GM21367 (cell line): ENCODE results near the gene ELAC1.
"Not testable (repeated sequence)": the region's sequence is repeated elsewhere in the genome, so short reads cannot be mapped to it uniquely, and the experiment has no call there.

Experiments used
- ATAC-seq: cut with Tn5 transposase; IDR thresholded peaks from one replicate; pipeline ENCODE4 v1.9.1; 2021; ENCODE audit not compliant: unreplicated experiment

The ELAC1 gene

DNA sequence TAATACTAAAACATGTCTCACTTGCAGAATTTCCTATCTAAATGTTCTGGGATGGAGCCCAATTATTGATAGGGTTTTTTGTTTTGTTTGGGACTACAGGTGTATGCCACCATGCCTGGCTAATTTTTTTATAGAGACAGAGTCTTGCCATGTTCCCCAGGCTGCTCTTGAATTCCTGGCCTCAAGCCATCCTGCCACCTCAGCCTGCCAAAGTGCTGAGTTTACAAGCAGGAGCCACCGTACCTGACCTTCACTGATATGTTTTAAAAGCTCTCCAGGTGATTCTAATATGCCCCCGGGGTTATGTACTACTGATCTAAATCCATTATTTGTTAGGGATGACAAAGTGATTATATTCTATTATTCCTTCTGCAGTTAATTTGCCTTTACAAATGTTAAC is 2.2 kb downstream of the ELAC1 start:
- no peak for ATAC-seq

- not testable (repeated sequence) for ATAC-seq
Measured at GRCh38 chr18:50972404-50972803, 4.6 kb downstream of the ELAC1 start.

GRCh38 chr18:50973367-50974126 is 5.7 kb downstream of the ELAC1 start:
- ATAC-seq: no peak

DNA sequence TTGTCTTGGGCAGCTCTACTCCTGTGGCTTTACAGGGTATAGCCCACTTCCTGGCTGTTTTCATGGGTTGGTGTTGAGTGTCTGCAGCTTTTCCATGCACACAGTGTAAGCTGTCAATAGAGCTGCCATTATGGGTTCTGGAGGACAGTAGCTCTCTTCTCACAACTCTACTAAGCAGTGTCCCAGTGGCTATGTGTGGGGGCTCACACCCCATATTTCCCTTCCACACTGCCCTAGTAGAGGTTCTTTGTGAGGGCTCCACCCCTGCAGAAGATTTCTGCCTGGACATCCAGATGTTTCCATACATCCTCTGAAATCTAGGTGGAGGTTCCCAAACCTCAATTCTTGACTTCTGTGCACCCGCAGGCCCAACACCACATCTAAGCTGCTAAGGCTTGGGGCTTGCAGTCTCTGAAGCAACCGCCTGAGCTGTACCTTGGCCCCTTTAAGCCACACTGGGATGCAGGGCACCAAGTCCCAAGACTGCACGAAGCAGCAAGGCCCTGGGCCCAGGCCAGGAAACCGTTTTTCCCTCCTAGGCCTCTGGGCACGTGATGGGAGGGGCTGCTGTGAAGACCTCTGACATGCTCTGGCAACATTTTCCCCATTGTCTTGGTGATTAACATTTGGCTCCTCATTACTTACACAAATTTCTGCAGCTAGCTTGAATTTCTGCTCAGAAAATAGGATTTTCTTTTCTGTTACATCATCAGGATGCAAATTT is 9.4 kb downstream of the ELAC1 start:
- no peak for ATAC-seq

- ATAC-seq: no peak
Measured at GRCh38 chr18:50981381-50981780, 13.5 kb downstream of the ELAC1 start.

GRCh38 chr18:50982086-50982801 is 14.4 kb downstream of the ELAC1 start:
- no peak for ATAC-seq

- ATAC-seq: no peak
Measured at GRCh38 chr18:50982802-50983179, 15.0 kb downstream of the ELAC1 start.

- no peak for ATAC-seq
Measured at GRCh38 chr18:50986360-50987087, 18.7 kb downstream of the ELAC1 start.

DNA sequence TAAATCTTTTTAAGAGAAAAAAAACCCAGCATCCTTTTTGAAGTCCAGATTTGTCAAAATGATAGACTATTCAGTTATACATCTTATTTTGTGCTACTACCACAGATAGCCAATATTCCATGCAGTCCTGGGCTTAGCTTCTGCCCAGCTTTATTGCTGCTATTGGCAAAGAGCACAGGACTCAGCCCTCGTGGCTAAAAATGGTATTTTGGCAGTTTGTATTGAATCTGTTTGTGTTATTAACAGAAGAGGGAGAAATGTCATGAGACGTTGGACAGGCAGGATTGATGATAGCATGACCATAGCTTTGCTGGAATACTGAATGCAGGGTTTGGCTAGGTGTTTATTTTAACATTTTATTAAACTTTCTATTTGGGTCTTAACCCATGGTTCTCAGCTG is 19.4 kb downstream of the ELAC1 start:
- ATAC-seq: no peak

GRCh38 chr18:50989711-50990110 is 21.9 kb downstream of the ELAC1 start:
- ATAC-seq: no peak

- ATAC-seq: no peak
Measured at GRCh38 chr18:50992351-50992762, 24.5 kb downstream of the ELAC1 start.

GRCh38 chr18:50994031-50994430 is 26.2 kb downstream of the ELAC1 start:
- ATAC-seq: no peak

DNA sequence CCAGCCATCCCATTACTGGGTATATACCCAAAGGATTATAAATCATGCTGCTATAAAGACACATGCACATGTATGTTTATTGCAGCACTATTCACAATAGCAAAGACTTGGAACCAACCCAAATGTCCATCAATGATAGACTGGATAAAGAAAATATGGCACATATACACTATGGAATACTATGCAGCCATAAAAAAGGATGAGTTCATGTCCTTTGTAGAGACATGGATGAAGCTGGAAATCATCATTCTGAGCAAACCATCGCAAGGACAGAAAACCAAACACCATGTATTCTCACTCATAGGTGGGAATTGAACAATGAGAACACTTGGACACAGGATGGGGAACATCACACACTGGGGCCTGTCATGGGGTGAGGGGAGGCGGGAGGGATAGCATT is 35.3 kb downstream of the ELAC1 start:
- ATAC-seq: not testable (repeated sequence)

DNA sequence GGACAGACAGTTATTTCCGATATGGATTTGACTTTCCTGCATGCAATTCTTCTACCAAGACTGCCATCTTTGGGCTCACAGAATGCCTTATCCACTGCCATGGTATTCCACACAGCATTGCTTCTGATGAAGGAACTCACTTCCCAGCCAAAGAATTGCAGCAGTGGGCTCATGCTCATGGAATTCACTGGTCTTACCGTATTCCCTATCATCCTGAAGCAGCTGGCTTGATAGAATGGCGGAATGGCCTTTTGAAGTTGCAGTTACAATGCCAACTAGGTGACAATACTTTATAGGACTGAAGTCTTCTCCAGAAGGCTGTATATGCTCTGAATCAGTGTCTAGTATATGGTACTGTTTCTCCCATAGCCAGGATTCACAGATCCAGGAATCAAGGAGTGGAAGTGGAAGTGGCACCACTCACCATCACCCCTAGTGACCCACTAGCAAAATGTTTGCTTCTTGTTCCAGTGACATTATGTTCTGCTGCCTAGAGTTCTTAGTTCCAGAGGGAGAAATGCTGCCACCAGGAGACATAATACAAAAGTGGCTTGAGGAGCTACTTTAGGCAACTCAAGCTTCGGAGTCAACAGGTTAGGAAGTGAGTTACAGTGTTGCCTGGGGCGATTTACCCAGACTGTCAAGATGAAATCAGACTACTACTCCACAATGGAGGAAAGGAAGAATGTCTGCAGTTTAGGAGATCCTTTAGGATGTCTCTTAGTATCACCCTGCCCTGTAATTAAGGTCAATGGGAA is 38.4 kb downstream of the ELAC1 start:
- no peak for ATAC-seq

DNA sequence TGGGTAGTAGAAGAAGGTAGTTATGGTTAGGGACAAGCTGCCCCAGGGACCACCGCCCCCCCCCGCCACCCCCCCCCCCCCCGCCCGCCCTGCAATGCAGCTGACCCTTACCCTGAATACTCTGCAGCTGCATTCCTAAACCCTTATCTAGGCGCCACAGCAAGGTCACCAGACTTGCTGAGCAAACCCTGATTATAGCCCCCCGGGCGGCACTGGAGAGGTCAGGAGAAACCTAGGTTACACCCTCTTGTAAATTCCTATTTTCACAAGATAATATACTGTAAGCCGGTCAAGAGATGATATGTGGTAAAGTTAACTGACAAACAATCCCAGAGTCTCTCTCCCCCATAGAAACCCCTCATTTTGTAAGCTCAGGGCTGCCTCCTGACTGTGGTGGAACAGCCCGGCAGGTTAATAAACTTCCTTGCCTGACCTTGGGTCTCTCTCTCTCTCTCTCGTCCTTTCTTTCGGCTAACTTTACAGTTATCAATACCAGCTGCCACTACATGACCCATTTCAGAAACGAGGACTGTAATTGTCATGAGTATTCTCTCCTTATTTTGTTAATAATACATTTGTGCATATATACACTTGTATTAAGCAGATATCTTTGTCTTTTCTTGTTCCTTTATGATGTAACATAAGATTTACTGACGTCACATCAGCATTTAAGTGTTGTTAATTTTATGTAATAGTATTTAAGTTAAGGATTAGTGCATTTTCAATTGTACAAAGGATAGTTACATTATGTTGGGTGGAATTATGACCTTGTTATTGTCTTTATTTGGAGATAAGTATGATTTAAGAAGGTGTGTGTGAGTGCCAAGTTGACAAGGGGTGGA is 39.3 kb downstream of the ELAC1 start:
- ATAC-seq: no peak

DNA sequence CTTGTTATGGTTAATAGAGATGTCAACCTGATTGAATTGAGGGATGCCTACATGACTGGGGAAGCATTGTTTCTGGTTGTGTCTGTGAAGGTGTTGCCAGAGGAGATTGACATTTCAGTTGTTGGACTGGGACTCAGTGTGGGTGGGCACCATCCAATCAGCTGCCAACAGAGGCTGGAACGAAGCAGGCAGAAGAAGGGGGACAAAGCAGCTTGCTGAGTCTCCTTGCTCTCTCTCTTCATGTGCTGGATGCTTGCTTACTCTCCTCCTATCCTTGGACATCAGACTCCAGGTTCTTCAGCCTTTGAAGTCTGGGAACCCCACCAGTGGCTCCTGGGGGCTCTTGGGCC is 39.9 kb downstream of the ELAC1 start:
- ATAC-seq: no peak

DNA sequence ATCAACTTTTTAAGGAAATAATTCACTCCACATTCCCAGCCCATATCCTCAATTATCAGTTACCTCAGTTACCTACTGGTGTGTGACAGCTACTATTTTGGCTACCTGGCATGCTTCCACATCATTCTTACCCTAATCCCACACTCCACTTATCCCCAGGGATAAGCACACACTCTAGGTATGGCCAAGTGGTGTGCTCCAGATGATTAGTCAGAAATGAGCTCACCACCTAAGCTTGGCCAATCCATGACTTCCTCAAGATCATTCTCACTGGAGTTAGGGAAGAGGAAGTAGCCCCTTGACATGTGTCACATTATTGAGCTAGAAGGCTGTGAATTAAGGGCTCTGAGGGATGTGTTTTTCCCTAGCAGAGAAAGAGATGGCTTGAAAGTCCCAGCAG is 41.2 kb downstream of the ELAC1 start:
- no peak for ATAC-seq

- no peak for ATAC-seq
Measured at GRCh38 chr18:51010218-51010617, 42.4 kb downstream of the ELAC1 start.

GRCh38 chr18:51011709-51012108 is 43.9 kb downstream of the ELAC1 start:
- no peak for ATAC-seq

DNA sequence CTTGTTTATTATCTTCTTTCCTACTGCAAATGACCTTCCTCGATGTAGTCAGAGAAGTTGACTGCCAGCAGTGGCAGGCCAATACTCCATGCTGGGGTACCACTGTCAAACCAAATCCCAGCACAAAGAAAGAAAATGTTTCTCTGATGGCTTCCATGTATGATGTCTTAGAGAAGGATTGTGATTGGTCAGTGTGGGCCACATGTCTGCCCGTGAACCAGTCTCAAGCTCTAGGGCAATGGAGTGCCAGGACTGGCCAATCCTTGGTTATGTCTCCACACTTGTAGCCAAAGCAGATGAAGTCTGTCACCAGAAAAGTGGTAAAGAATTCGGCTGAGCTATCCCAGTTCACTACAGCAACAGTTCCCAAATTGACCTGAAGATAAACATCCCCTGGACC is 44.6 kb downstream of the ELAC1 start:
- no peak for ATAC-seq
